OCI-LY3 (cell line): Measurements from ENCODE around the gene TCF20.

Experiments
- CTCF ChIP-seq: fragments of 200-600, 300-600 bp; sonication (generic); IDR thresholded peaks from 2 replicates; pipeline ENCODE4 v1.5.1; 2014; ENCODE audit warnings: antibody characterized with exemption, low read length, low read depth
- EZH2phosphoT487 ChIP-seq: fragments of 200-600 bp; shearing (Covaris generic); IDR thresholded peaks from 2 replicates; pipeline ENCODE4 v1.6.1; 2018; ENCODE audit warnings: antibody characterized with exemption, mixed run types, low read depth

DNA sequence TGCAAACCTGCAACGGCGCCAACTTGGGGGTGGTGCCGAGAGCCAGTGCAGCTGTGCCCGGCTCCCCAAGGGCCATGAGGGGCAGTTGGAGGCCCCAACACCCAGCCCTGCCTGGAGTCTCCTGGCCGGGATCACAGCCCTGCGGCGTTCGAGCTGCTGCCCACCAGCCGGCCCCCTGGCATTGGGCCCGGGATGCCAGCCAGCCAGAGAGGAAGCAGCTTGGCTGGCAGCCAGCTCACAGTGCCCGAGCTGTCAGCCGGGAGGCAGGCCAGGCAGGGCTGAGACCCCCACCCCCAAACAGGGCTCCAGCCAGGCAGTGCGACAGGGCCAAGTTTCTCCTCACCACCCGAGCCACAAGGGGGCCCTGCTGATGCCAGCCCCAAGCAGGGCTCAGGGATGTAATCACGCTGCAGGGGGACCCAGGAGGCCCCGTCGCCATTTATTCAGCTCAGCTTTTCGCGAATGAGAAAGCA is 26.0 kb upstream of the TCF20 start:
- peak; percentile 46 for TF ChIP-seq CTCF
- no peak for TF ChIP-seq EZH2phosphoT487
